ENCODE results near the gene CYP19A1. TPM values are rescaled to one million over a fixed set of nuclear protein-coding genes. Genes with fewer than 3 reads are reported as not detected.

CYP19A1 gene
- total RNA-seq, 1 experiment from 2014 or later, result 0.77 TPM

DNA sequence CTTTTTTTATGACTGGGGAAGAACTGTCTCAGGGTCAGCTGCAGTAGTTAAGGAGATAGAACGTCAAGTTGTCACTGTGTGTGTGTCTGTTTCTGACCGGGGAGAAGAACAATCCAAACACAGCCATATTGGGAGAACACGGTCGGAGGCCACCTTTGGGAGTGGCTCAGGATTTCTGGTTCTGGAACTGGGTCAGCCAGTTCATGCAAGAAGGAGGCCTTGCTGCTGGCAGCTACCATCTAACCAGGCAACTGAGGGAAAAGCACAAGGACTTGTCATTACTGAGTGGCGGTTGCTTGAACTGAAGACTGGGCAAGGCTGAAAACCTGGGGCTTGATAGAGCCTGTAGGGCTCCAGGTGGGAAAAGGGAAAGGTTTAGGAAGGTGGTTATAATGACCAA lies 27.7 kb upstream of the CYP19A1 start:
- no peak for DNase-seq
- POLR2A ChIA-PET, result no interaction called here
- Histone ChIP-seq H3K4me1 (peaks cover 8% of the 10 kb centered on the region; the same call in 1 of the 2 replicates), H3K4me3 (ENCODE audit: low read depth, low read length) (no peak overlapping the region), H3K9me3 (no peaks in the 10 kb centered on the region), H3K36me3 (ENCODE audit: control insufficient read depth, insufficient read depth, low read length) (no peaks in the 10 kb centered on the region), H3K27me3 (replicated peaks; ENCODE audit: control insufficient read depth, insufficient read depth, low read length) (no peaks in the 10 kb centered on the region)
- H3K4me1 Mint-ChIP-seq (ENCODE audit: low read depth, unreplicated experiment), result peaks cover 5% of the 10 kb centered on the region
- intact Hi-C loops (cut with micrococcal nuclease; ENCODE audit: unreplicated experiment), result no loop called here
- H3K27me3 Mint-ChIP-seq (ENCODE audit: insufficient read depth, unreplicated experiment), result no peaks in the 10 kb centered on the region
- H3K36me3 Mint-ChIP-seq (ENCODE audit: insufficient read depth, unreplicated experiment), result no peaks in the 10 kb centered on the region
- CTCF ChIA-PET, result interaction anchor here (0.6 kb wide), 1 partner anchor 617 kb away, joined by 4 read pairs; no protein-coding TSS in a partner anchor
- H3K9me3 Mint-ChIP-seq (ENCODE audit: unreplicated experiment), result no peaks in the 10 kb centered on the region
- H3K4me3 Mint-ChIP-seq (ENCODE audit: unreplicated experiment), result no peak overlapping the region
- TF ChIP-seq, protein P1, sequence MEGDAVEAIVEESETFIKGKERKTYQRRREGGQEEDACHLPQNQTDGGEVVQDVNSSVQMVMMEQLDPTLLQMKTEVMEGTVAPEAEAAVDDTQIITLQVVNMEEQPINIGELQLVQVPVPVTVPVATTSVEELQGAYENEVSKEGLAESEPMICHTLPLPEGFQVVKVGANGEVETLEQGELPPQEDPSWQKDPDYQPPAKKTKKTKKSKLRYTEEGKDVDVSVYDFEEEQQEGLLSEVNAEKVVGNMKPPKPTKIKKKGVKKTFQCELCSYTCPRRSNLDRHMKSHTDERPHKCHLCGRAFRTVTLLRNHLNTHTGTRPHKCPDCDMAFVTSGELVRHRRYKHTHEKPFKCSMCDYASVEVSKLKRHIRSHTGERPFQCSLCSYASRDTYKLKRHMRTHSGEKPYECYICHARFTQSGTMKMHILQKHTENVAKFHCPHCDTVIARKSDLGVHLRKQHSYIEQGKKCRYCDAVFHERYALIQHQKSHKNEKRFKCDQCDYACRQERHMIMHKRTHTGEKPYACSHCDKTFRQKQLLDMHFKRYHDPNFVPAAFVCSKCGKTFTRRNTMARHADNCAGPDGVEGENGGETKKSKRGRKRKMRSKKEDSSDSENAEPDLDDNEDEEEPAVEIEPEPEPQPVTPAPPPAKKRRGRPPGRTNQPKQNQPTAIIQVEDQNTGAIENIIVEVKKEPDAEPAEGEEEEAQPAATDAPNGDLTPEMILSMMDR (IDR thresholded peaks at IDR 0.05; ENCODE audit: insufficient read depth in 1 of 2, low read depth in 1 of 2, low read length in 1 of 2, severe bottlenecking in 1 of 2, unreplicated experiment in 1 of 2), result no peak
- BruUV-seq (replicated peaks), result no TSS peak
- peak overlapping the region; percentile 46 for H3K27ac Mint-ChIP-seq (ENCODE audit: unreplicated experiment)

DNA sequence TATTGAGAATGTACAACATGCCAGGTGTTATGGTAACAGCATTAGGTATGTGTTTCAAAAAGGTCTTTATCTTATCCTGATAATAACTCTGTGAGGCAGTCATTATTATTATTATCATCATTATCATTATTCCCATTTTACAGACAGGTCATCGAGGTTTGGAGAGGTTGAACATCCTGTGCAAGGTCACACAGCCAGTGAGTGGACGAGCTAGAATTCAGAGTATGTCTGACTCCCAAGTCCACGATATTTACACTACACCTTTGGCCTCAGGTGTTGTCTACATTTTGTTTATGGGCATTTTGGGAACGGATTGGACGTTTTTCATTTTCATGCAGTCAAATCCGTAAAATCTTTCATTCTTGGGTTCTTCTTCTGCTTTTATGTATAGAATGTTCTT lies 27.0 kb upstream of the CYP19A1 start:
- POLR2A ChIA-PET, result no interaction called here

DNA sequence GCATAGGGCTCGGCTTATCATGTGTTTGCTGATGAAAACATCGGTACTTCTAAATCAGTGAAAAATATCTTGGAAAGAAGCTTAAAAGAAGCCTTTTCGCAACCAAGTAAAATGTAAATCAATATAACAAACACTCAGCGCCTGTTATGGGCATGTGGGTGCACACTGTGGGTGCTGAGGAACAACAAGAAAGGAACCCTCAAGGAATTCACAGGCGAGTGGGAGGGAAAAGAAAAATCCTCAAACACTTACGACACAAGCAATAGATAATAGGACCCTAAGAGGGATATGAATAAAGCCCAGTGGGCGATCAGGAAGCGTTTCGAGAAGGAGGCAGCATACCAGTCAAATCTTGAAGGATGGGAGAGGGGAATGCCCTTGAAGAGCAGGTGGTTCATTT lies 25.0 kb upstream of the CYP19A1 start:
- Mint-ChIP-seq H3K4me3 (ENCODE audit: unreplicated experiment) (no peak overlapping the region), H3K27ac (ENCODE audit: unreplicated experiment) (no peak overlapping the region), H3K27me3 (ENCODE audit: insufficient read depth, unreplicated experiment) (no peaks in the 10 kb centered on the region), H3K36me3 (ENCODE audit: insufficient read depth, unreplicated experiment) (no peaks in the 10 kb centered on the region), H3K9me3 (ENCODE audit: unreplicated experiment) (no peaks in the 10 kb centered on the region), H3K4me1 (ENCODE audit: low read depth, unreplicated experiment) (peaks cover 5% of the 10 kb centered on the region)
- TF ChIP-seq, protein P1 (IDR thresholded peaks at IDR 0.05; ENCODE audit: insufficient read depth in 1 of 2, low read depth in 1 of 2, low read length in 1 of 2, severe bottlenecking in 1 of 2, unreplicated experiment in 1 of 2), result no peak
- no peak for DNase-seq
- Histone ChIP-seq H3K9me3 (no peaks in the 10 kb centered on the region), H3K4me1 (peaks cover 8% of the 10 kb centered on the region; the same call in 1 of the 2 replicates), H3K27me3 (replicated peaks; ENCODE audit: control insufficient read depth, insufficient read depth, low read length) (no peaks in the 10 kb centered on the region), H3K4me3 (ENCODE audit: low read depth, low read length) (no peak overlapping the region), H3K36me3 (ENCODE audit: control insufficient read depth, insufficient read depth, low read length) (no peaks in the 10 kb centered on the region)
- intact Hi-C loops (cut with micrococcal nuclease; ENCODE audit: unreplicated experiment), result no loop called here
- ChIA-PET POLR2A (no interaction called here), CTCF (no interaction called here)
- BruUV-seq (replicated peaks), result no TSS peak

More for the DNA sequence above, 27.0 kb upstream of the CYP19A1 start:
- CTCF ChIA-PET, result no interaction called here
- DNase-seq, result no peak
- Histone ChIP-seq H3K4me3 (ENCODE audit: low read depth, low read length) (no peak overlapping the region), H3K27me3 (replicated peaks; ENCODE audit: control insufficient read depth, insufficient read depth, low read length) (no peaks in the 10 kb centered on the region), H3K9me3 (no peaks in the 10 kb centered on the region), H3K4me1 (peaks cover 8% of the 10 kb centered on the region; the same call in 1 of the 2 replicates), H3K36me3 (ENCODE audit: control insufficient read depth, insufficient read depth, low read length) (no peaks in the 10 kb centered on the region)
- Mint-ChIP-seq H3K27ac (ENCODE audit: unreplicated experiment) (no peak overlapping the region), H3K4me3 (ENCODE audit: unreplicated experiment) (no peak overlapping the region), H3K36me3 (ENCODE audit: insufficient read depth, unreplicated experiment) (no peaks in the 10 kb centered on the region), H3K27me3 (ENCODE audit: insufficient read depth, unreplicated experiment) (no peaks in the 10 kb centered on the region), H3K4me1 (ENCODE audit: low read depth, unreplicated experiment) (peaks cover 5% of the 10 kb centered on the region), H3K9me3 (ENCODE audit: unreplicated experiment) (no peaks in the 10 kb centered on the region)
- TF ChIP-seq, protein P1 (IDR thresholded peaks at IDR 0.05; ENCODE audit: insufficient read depth in 1 of 2, low read depth in 1 of 2, low read length in 1 of 2, severe bottlenecking in 1 of 2, unreplicated experiment in 1 of 2), result no peak
- BruUV-seq (replicated peaks), result no TSS peak
- intact Hi-C loops (cut with micrococcal nuclease; ENCODE audit: unreplicated experiment), result no loop called here

Measured in Caco-2 (cell line).